Activated gamma-delta T cell (primary cell): ENCODE measurements around the gene SRSF11.
A peak's percentile ranks its signal among the peaks of the same experiment; 100 is the strongest.
"Not testable (repeated sequence)": the region's sequence is repeated elsewhere in the genome, so short reads cannot be mapped to it uniquely, and the experiment has no call there.

Source experiments
- DNase-seq: peaks from one replicate; lab custom pipeline; 2025; lab: John Stamatoyannopoulos, UW
- total RNA-seq, 2 donors: gene quantifications; one replicate each; lab custom pipeline; 2026; lab: John Stamatoyannopoulos, UW

SRSF11 gene, protein sequence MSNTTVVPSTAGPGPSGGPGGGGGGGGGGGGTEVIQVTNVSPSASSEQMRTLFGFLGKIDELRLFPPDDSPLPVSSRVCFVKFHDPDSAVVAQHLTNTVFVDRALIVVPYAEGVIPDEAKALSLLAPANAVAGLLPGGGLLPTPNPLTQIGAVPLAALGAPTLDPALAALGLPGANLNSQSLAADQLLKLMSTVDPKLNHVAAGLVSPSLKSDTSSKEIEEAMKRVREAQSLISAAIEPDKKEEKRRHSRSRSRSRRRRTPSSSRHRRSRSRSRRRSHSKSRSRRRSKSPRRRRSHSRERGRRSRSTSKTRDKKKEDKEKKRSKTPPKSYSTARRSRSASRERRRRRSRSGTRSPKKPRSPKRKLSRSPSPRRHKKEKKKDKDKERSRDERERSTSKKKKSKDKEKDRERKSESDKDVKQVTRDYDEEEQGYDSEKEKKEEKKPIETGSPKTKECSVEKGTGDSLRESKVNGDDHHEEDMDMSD
- total RNA-seq, result 338 to 384 reads per million in 2 donors

DNA sequence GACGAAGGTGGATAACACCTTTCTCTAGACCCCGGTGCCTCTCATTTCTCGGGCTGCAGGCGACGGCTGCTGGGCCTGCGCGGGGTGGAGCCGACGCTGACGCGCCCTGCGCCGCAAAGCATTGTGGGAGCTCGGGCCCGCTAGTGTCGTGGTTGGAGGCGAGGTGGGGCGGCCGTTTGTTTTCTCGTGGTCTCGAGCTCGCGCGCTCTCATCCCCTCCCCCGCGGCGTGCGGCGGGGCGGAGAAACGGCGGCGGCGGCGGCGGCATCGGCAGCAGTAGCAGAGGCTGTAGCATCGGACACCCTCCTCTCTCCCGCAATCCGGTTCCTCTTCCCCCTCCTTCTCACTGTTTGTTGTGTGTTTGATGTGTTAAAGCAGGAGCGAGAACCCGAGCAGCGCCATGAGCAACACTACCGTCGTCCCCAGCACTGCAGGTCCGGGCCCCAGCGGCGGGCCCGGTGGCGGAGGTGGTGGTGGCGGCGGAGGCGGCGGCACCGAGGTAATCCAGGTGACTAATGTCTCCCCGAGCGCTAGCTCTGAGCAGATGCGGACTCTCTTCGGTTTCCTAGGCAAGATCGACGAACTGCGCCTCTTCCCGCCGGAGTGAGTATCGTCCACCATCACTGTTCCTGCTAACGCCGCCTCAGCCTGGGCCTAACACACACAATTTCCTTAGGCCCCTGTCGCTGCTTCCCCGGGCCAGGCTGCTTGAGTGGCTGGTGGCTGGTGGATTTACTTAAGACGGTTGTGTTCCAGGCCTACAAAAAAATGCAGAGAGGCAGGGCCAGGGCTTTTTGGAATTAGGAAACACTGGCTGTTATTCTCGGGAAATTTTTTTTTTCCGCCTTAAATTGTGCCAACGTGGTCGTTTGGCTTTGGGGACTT, at the start of gene SRSF11:
TSS of gene SRSF11 (plus strand) at position 143 of the 884 bp plus-strand sequence. CDS start at position 400, 257 bp downstream.
- peak; percentile 93 for DNase-seq

DNA sequence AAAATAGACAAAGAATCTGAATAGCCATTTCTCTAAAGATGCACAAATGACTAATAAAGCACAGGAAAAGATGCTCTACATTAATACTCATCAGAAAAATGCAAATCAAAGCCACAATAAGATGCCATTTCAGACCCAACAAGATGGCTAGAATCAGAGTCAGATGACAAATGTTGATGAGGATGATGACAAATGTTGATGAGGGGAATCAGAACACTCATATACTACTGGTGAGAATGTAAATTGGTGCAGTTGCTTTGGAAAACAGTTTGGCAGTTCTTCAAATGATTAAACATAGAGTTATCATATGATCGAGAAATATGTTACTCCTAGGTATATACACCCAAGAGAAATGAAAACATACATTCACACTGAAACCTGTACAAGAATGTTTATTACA, 49.7 kb upstream of the SRSF11 start:
- no peak for DNase-seq

DNA sequence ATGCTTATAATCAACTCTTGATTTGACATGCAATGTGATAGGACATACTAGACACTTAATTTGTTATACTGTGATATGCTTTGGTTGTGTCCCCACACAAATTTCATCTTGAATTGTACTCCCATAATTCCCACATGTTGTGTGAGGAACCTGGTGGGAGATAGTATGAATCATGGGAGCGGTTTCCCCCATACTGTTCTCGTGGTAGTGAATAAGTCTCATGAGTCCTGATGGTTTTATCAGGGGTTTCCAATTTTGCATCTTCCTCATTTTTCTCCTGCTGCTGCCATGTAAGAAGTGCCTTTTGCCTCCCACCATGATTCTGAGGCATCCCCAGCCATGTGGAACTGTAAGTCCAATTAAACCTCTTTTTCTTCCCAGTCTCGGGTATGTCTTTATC, 36.0 kb upstream of the SRSF11 start:
- DNase-seq, result not testable (repeated sequence)

DNA sequence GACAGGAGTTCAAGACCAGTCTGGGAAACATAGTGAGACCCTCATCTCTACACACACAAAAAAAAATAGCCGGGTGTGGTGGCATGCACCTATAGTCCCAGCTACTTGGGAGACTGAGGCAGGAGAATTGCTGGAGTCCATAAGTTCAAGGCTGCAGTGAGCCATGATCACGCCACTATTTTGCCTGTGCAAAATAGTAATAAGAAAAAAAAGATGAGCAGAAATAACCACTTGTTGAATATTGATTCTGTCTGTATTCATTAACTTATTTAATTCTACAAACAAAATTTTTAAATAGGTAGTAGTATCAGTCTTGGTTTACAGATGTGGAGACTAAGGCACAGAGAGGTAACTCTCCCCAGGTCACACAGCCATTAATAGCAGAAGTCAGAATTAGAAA, 32.7 kb upstream of the SRSF11 start:
- no peak for DNase-seq

DNA sequence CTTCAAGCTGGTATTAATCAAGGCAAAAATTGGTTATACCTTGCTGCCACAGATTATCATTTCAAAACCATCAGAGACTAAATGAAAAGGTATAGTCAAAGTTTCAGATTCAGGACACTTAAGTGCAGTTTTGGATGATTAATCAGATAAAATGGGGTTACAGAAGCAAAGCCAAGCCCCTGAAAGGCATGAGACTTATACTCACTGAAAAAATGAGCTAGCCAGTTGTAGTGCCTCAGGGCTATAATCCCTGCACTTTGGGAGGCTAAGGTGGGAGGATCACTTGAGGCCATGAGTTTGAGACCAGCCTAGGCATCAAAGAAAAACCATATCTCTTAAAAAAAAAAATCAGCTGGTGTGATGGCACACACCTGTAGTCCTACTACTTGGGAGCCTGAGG, 31.0 kb upstream of the SRSF11 start:
- DNase-seq, result no peak

DNA sequence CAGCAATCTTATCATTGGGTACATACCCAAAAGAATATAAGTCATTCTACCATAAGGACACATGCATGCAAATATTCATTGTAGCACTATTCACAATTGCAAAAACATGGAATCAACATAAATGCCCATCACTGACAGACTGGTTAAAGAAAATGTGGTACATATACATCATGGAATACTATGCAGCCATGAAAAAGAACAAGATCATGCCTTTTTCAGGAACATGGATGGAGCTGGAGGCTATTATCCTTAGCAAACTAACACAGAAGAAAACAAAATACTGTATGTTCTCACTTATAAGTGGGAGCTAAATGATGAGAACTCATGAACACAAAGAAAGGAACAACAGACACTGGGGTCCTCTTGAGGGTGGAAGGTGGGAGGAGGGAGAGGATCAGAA, 28.7 kb upstream of the SRSF11 start:
- not testable (repeated sequence) for DNase-seq

DNA sequence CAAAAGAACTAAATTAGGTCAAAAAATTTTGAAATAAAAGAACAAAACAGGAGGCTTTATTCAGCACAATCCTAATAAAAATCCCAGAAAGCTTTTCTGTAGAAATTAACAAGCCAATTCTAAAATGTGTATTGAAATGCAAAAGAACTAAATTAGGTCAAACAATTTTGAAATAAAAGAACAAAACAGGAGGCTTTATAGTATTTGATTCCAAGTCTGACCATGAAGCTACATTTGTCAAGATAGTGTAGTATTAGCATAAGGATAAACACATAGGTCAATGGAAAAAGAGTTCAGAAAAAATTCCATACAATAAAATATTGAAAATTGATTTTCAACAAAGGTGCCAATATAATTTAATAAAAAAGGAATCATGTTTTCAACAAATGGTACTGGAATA, 26.6 kb upstream of the SRSF11 start:
- no peak for DNase-seq

DNA sequence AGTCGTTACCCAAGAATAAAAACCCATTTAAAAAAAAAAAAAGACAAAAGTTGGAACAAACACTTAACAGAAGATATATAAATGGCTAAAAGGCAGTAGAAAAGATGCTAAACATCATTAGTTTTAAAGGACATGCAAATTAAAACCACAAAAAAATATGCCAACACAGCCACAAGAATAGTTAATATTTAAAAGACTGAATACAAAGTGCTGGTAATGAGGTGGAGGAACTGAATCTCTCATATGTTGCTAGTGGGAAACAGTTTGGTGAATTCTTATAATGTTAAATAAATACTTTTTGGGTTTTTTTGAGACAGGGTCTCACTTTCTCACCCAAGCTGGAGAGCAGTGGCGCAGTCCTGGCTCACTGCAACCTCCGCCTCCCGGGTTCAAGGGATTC, 25.8 kb upstream of the SRSF11 start:
- DNase-seq, result no peak

DNA sequence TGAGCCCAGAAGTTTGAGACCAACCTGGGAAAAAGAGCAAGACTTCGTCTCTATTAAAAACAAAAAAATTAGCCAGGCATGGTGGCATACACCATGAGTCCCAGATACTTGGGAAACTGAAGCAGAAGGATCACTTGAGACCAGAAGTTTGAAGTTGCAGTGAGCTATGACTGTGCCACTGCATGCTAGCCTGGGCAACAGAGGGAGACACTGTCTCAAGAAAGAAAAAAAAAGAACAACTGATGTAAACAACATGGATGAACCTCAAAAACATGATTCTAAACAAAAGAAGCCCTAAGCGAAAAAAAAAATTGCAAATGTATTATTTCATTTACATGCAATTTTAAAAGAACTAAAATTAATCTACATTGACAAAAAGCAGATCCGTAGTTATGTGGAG, 24.8 kb upstream of the SRSF11 start:
- no peak for DNase-seq

DNA sequence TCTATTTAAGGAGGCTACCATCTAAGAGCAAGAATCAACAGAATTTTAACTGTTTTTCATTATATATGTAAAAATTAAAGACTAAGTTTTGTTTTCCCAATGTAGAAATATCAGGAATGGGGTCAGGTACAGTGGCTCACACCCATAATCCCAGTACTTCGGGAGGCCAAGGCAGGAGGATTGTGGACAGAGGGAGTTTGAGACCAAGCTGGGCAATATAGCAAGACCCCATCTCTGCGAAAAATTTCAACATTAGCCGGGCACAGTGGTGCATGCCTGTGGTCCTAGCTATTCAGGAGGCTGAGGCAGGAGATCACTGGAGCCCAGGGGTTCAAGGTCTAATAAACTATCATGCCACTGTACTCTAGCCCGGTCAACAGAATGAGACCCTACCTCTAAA, 21.1 kb upstream of the SRSF11 start:
- DNase-seq, result no peak

DNA sequence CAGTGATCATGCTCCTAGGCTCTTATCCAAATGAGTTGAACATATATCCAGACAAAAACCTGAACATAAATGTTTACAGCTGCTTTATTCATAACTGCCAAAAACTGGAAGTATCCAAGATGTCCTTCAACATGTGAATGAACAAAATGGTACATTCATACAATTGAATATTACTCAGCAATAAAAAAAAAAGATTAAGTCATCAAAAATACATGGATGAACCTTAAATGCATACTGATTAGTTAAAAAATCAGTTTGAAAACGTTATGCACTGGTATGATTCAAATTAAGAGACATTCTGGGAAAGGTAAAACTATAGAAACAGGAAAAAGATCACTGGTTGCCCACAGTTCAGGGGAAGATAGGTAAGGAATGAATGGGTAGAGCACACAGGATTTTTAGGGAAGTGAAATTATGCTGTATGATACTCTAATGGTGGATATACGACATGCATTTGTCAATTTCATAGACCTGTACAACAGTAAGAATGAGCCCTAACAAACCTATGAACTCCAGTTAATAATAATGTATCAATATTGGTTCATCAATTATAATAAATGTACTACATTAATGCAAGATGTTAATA, 18.9 kb upstream of the SRSF11 start:
- DNase-seq, result no peak

DNA sequence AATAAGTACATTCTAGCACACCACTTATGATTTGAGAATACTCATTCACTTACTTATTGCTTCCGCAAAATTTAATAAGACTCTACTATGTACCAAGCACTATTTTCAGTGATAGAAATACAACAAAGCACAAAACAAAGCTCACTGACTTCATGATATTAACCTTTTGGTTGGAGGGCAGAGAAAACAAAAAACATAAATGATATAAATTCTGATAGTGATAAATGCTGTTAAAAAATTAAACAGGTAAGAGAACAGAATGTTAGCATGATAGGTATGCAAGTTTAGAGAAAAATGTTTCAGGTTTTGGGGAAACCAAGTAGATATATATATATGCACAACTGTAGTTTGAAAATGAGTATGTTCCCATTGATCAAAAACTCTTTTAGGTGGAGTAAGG, 17.0 kb upstream of the SRSF11 start:
- DNase-seq, result no peak

DNA sequence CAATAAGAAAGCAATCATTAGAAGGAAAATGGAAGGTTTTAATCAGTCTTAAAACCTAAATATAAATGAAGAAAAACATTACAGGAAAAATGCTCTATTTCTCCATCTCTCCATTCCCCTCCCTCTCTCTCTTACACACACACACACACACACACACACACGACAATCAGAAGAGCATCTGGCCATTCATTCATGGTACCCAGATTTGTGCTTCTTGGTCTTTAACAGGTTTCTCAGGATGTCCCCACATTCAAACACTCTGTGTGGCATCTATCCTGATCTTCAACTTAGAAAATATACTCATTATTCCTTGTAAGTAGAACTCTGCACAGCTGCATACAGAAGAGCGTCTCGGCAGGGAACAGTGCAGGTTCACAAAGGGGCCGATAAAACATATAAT, 16.6 kb upstream of the SRSF11 start:
- no peak for DNase-seq

DNA sequence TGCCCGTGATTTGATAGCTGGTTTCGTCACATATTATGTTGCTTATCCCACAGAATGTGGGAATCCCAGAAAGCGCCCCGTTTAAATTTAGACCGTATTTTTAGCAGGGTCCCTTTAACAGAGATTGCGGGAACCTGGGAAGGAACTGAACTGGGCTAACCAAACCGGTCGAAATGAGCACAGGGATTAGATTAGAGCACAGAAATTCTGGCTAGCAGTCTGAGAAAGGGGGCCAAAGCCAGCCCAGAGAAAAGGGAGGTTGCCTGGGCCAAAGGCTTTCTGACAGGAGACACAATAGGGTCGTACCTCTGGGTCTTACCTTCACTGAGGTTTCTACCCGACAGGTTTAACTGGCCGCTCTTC, 16.1 kb upstream of the SRSF11 start:
- DNase-seq, result no peak

DNA sequence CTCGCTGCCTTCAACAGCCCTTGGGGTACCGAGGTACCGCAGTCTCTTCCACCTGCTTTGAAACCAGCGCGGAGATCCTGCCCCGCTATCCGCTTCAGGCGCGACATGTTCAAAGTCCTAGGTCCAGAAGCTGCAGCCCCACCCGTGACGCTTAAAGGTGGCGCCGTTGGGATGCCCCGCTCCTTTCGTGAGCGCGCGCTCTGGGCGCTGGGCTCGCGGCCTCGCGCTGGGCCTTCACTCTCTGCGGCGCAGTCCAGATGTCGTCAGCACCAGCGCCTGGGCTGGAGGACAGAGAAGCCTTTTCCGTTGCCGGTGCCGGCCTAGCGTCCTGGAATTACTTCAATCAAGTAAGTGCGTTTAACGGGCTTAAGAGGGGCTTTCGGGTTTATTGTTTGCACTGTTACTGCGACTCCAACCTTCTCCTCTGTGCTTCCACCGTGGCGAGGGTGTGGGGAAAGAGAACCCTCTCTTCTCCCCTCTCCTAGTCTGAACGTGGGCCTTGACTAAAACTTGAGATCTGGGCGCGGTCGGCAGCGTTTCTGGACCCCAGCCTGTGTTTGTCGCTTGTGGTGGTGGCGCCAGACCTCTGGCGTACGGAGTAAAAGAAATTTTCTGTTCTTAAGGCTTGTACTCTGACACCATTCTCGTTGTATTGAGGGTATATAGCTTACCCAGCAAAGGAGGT, 15.6 kb upstream of the SRSF11 start, which contains the start of gene LRRC40:
TSS of gene LRRC40 (minus strand) at position 146 of the 685 bp plus-strand sequence. CDS start at position 107, 39 bp downstream.
- DNase-seq, result peak; percentile 92

DNA sequence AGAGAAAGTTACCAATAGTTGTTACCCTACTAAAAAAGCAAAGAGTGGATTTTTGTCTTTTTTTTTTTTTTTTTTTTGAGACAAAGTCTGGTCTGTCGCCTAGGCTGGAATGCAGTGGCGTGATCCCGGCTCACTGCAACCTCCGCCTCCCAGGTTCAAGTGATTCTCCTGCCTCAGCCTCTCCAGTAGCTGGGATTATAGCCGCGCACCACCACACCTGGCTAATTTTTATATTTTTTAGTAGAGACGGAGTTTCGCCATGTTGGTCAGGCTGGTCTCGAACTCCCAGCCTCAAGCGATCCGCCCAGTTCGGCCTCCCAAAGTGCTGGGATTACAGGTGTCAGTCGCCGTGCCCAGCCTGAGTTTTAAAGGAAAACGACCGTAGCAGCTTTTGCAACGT, 14.3 kb upstream of the SRSF11 start:
- not testable (repeated sequence) for DNase-seq

DNA sequence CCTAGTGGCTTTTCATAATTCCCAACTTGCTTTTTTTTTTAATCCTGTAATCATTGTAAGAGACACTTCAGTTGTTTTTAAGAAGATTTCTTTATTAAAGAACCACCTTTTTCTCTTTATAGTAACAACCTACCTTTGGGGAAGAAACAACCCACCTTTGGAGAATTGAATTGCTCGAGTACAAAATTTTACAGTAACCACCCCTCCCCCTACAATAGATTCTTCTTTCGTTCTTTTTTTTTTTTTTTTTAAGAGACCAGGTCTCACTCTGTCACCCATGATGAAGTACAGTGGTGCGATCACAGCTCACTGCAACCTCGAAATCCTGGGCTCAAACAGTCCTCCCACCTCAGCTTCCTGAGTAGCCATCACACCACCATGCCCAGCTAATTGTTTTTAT, 13.7 kb upstream of the SRSF11 start:
- no peak for DNase-seq

DNA sequence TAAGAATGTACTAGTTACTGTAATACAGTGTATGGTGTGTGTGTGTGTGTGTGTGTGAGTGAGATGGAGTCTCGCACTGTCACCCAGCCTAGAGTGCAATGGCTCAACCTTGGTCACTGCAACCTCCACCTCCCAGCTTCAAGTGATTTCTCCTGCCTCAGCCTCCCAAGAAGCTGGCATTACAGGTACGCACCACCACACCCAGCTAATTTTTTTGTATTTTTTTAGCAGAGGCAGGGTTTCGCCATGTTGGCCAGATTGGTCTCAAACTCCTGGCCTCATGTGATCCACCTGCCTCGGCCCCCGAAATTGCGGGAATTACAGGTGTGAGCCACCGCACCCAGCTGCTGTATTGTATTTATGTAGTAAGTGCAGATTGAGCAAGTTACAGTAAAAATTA, 12.9 kb upstream of the SRSF11 start:
- no peak for DNase-seq

DNA sequence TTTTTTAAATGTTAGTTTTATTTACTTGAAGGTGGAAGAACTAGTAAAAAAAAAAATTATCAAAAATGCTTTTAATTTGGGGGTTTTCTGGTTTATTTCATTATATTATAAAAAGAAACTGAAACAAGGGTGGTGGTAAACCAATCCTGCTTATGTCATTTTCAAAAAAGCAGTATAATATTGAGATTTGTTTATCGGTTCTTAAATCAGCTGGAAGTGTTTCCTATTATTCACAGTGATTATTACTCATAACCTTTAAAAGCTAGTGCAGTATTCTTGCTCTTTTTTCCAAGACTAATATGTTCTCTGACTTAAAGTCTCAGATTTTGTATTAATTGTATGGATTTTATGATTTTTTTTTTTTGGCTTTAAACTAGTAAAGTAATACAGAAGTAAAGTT, 10.4 kb upstream of the SRSF11 start:
- no peak for DNase-seq

DNA sequence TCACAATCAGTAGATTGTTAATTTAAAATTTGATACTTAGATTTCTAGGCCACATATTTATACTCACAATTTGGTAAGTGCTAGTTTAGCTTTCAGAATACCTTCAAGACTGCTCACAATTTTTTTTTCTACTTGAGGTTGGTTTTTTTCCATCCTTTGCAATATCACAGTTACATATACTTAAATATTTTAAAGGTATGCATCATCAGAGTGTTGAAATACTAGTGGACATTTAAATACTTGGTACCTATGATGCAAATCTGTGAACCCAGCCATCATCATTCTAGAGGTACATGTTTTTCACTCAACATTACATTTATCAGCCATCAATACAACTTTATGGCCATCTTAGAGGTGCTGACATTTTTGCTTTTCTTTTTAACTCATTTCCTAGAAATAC, 9.6 kb upstream of the SRSF11 start:
- DNase-seq, result no peak

DNA sequence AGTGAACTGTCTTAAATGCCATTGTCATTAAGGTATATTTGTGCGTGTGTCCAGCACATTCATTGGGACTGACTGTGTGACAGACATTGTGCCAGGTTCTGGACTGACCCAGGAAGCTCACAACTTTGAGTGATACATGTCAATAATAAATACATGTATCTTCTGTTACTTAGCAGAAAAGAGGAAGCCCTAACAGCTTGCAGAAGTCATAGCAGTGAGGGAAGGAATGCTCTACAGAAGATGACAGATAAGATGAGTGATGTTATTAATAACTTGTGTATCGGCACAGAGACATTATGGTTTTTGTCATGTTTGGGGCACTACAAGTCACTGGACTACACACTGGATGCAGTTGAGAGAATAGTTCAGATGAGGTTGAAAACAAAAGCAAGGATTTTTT, 1.2 kb upstream of the SRSF11 start:
- DNase-seq, result no peak
